GM18498 (cell line): ENCODE data around the gene NCKAP5.

Source experiments
- ATAC-seq: cut with Tn5 transposase; IDR thresholded peaks from one replicate; pipeline ENCODE4 v1.9.1; 2021; ENCODE audit warnings: mild to moderate bottlenecking, moderate library complexity; ENCODE audit not compliant: unreplicated experiment

NCKAP5 gene

DNA sequence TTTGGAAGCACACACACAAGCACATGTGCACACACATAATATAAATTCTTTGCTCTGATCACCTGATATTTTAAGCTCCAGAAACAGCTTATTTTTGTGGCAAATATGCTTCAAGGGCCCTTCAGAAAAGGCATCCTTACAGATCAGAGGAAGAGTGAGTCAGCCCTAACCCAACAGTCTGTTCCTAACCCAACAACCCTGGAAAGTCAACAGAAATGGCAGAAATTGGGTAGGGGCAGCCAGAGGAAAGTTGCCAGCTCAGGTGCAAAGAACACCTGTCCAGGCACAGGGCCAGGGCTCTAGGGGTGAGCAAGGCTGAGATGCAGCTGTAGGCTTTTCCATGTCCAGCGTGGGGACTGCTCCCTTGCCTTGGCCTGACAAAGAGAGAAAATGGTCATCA is 6.4 kb upstream of the NCKAP5 start:
- ATAC-seq = no peak

DNA sequence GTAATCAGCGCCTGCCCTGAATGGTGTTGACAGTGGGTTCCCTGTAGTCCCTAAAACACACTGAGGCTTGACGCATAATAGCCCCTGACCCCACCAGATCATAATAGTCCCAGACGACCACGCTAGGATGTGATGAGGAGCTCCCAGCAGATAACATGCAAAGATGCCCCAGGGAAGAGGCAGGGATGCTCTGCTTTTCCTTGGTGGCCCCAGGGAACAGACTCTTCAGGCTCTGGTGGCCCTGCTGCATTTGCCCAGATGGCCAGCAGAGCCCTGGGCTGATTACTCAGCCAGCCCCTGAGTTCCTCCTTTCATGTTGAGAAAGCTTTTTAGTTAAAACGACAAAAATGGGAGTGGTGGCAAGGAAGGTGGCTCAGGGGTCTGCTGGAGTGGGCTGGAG is 5.9 kb upstream of the NCKAP5 start:
- no peak for ATAC-seq

DNA sequence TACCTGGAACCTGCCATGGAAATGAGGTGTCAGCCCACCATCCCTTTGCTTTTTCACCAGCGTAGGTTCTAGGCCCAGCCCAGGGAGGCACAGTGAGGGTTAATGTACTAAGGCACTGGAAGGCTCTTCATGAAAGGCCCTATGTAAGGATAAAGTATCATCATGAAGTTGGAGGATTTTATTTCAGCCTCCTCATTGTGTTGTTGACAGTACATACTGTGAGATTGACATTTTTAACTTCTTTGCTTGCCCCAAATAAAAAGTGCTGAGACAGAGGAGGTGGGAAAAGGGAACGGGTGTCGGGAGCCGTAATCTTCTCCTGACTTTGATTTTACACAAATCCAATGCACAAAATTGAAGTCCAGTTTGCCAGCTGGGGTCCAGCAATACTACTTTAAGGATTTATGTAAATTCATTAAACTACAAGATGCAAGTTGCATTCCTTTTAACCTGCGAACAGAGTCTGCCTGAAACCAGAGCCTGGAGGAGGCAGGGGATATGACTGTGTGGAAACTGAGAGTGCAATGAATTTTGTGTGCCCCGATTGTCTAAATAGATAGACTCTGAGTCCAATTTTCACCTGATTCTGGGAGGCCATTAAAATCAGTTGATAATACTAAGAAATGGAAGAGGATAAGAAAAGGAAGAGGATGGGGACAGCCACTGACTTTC is 5.4 kb upstream of the NCKAP5 start:
- no peak for ATAC-seq

DNA sequence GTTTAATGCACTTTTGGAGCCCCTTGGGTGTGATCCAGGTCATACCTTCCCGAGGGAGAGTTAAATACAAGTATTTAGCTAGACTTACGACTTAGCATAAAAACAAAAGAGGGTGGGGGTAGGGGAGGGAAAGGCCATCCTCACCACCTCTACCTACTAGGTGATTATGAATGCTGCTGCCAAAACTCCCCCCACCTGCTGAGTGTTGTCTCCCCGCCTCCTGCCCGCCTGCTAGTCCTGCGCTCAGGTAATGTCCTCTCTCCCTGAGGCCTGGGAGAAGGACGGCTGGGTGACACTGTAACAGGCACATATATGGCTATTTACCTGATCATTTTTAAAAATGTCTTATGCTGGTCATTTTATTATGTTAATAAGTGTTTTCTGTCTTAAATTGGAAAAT is 3.0 kb upstream of the NCKAP5 start:
- no peak for ATAC-seq

DNA sequence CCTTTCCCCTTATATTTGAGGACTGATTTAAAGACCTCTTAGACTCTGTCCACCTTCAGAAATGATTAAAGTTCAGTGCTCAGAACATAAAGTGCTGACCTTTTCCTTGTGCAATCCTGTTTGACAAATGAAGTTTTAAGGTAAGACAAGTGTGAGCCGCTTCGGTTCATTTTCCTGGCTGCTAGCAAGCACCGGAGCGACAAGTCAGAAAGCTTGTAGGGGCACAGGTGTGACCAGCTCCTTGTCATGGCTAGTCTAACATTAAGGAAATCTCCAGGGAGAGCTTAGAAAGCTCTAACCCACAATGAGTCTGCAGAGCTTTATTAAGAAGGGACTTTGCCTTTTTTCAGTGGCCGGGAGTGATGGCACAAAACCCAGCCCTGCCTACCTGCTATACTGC is 2.3 kb upstream of the NCKAP5 start:
- no peak for ATAC-seq

DNA sequence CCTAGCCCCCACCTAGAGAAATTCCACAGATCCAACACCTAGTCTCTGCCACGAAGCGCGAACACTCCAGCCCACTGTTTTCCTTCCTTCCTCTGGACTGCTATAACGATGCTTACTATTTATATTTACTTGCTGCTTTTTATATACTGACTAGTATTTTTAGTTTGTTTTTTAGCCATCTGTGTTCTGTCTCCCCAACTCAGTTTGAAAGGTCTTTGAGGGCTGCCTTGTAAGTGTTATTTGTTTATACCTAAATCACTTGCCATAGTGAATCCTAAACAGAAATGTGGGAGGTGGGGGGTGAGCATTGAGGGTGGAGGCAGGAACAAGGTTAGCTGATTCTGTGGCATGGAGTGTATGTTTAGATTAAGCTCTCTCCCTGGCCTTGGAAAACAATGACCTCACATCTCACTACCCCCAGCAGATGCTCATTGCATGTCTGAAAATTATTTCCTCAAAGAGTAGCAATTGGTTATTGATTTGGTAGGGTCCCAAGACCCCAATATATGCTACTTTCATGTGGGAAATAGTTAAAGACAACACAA is 1.1 kb upstream of the NCKAP5 start:
- ATAC-seq = no peak

DNA sequence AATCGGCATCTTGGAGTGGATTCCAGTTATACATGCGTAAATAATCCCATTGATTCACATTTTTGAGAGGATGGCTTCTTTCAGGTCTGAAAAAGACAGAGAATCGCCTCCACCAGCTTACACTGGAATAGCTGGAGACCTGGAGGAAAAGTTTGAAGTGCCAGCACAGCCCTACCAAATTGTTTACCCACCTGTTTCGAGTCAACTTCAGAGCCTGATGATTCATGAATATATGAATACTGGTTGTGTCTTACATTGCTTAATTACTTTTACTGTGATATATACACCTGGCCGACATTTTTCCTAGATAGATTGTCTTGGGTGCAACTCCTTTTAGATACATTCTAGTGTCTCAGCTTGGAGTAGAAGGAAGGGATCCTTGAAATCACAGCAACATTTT is 335 bp upstream of the NCKAP5 start:
- ATAC-seq = no peak

DNA sequence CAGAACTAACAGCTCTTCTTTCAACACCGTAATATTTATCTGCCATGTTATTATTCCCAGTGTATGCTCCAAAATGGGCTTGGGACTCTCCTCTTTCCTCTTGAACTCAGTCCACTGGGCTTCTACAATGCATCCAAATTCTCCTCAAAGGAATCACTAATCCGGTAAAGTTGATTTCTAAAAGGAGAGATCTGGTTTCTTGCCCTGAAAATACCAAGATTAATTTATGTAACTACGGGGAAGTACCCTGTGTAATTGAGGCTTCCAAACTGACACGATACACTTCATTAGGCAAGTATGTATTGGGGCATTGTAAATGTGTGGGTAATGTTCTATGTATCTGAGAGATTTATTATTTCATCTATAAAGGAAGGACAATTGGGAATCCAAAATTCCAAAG is 5.7 kb downstream of the NCKAP5 start:
- ATAC-seq = no peak

DNA sequence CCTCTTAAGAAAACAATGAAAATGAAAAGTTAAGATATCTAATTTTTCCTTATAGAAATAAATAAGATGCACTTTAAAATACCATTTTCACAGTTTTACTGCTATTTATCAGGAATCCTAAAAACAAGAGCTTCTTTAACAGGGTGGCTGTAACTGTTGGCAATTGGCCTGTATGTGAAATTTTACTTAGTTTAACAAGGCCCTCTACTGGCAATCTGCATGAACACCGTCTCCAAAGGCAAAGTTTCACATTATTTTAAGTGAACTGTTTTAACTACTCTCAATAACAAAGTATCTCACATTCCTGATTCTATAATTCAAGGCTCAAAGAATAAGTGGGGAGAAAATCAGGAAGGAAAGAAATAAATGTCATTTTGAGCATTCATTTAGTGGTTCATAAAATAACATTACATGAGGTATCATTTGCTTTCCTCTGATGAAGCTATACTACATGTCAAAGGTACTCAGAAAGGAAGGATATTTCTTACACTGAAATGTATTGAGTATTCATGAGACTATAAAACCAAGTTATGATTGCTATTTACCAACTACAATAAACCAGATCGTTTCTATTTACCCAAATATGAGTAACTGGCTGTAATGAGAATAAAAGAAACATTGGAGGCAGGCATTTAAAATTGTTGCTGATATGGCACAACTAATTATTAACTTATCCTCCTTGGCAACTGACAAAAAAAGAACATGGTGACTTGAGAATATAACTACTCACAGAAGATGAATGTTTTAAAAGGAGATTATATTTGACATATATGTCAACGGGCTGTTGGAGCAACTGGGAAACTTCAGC is 7.0 kb downstream of the NCKAP5 start:
- peak; percentile 62 for ATAC-seq

DNA sequence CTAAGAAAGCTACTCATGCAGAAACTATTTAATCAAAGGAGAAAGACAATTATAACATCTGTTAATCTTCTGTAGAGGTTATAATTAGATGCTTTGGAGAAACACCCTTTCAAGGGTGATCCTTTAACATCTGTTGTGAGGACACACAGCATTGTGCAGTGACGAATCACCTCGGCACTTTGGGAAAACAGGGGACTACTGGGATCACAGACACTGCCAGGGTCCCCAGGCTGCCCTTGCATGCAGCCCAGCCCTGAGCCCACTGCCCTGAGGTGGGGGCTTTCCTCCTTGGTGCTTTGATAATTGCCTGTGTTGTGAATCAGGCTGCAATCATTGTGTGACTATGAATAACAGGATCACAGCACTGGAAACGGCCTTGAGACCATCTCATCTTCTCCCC is 10.6 kb downstream of the NCKAP5 start:
- ATAC-seq = no peak

DNA sequence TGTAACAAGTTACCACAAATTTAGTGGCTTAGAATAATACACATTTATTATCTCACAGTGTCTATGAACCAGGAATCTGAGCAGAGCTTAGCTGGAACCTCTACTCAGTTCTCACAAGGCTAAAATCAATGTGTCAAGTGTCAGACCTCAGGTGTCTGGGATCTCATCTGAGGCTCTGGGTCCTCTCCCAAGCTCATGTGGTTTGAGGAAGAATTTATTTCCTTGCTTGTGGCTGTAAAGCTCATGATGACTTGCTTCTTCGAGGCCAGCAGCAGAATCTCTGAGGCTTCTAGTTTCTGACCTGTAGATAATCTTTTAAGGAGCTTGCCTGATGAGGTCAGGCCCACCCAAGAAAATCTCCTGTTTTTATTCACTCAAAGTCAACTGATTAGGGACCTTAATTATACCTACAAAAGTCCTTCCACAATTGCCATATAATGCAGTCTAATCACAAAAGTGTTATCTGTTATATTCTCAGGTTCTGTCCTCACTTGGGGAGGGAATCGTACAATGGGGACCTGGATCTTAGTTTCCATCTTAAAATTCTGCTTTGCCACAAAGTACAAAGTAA is 14.3 kb downstream of the NCKAP5 start:
- no peak for ATAC-seq

DNA sequence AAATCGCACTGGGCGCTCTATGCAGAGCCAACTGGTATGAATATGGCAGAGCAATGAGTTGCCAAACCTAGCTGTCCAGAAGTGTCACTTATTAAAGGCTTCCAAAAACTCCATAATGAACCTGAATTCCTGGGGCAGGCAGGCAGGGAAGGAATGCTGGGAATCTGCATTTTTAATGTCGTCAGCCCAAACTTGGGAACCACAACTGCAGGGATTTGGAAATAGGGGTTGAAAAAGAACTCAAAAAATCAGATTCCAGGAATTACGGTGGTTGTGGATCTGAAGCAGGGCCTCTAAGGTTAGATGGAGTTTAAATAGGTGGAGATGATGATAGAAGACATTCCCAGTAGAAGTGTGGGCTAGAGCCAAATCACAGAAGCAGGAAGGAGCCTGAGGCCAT is 15.0 kb downstream of the NCKAP5 start:
- ATAC-seq = no peak

DNA sequence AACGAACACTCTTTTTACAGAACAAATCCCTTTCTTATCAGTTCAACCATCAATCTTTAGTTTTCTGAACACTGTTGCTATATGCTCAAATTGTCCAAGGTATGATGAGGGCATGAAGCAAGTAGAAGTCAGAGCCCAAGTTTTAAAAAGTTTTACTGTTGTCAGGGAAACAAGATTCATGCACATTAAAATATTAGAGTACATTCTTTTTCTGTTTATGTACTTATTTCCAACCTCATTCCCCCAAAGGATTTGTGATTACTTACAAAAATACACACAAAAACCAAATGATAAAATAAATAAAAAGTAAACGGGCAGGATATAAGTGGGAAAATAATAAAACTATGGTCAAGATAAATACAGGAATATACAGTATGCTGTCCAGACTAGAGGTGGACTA is 15.4 kb downstream of the NCKAP5 start:
- no peak for ATAC-seq

DNA sequence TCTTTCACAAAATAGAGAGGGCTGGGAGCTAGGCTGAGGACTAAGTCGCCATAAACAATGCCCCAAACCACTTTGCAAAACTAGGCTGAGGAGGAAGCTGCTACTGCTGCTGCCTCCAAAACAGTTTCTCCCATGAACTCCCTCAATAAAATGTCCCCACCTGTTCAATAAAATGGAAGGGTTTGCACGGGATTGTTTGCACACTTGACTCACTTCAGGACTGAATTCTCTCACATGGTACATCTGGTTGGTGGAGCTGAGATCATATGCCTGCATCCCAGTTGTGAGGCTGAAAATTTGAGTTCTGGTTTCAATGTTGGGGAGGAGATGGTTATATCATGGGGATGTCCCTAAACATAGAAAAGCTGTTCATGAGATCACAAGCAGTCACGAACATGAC is 26.5 kb downstream of the NCKAP5 start:
- ATAC-seq = no peak

DNA sequence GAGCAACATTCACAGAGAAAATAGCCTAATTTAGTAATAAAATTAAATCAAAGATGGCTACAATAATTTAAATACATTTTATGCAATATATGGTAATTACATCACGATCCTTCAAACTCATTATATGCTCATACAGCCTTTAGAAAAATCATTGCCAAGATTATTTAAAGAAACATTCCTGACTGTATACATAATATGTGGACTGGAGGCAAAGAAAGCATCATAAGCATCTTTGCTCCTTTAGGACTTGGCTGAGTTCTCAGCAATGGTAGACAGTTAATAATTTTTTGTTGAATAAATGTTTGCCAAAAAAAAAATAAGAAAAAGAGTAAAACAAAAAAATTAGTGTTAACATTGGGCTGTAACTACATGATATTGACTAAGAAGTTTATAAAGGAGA is 26.9 kb downstream of the NCKAP5 start:
- no peak for ATAC-seq

DNA sequence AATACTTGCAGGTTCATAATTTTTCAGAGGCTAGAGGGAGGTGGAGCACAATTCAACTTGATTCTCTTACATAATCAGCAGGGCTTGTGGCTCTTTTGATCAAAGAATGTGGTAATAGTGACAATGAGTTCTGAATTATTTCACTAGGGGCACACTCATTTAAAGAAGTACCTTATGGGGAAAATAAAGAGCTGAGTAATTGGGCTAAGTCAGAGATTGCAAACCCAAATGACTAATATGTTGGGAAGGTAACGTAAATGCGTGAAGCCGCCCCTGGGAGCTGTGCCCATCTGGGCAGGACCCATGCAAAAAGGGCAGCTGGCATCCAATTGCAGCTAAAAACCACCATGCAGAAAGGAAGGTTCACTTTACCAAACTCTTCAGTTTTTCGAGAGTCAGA is 35.3 kb downstream of the NCKAP5 start:
- no peak for ATAC-seq

DNA sequence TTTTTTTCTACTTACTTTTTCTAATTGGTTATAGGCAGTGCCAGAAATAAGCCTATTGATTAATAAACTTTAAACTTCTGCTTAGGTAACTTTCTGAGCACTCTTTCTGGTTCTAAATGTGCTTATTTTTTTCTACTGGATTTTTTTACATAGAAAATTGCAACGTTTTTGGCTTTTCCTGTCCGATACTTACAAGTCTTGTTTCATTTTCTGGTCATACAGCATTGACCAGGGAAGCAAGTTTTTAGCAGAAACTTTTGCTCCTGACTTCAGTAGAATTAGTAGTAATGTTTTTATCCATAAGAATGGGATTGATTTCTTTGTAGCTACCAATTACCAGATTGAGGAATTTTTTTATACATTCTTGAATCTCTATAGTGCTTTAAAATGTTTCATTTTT is 36.9 kb downstream of the NCKAP5 start:
- ATAC-seq = no peak

DNA sequence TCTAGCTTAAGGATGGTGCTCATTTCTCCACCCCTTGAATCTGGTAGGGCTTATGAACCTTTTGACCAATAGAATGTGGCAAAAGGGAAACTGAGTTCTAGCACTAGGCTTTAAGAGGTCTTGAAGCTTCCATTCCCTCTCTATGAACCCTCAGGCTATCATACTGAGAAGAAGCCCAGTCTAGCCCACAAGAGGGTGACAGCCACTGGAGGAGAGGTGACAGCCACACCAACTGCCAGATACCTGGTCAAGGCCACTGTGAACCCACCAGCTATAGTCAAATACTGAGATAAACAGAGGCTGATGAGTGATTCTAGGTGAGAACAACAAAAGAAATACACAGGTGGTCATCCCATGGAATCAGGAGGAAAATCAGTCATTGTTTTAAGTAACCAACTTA is 37.6 kb downstream of the NCKAP5 start:
- ATAC-seq = no peak

DNA sequence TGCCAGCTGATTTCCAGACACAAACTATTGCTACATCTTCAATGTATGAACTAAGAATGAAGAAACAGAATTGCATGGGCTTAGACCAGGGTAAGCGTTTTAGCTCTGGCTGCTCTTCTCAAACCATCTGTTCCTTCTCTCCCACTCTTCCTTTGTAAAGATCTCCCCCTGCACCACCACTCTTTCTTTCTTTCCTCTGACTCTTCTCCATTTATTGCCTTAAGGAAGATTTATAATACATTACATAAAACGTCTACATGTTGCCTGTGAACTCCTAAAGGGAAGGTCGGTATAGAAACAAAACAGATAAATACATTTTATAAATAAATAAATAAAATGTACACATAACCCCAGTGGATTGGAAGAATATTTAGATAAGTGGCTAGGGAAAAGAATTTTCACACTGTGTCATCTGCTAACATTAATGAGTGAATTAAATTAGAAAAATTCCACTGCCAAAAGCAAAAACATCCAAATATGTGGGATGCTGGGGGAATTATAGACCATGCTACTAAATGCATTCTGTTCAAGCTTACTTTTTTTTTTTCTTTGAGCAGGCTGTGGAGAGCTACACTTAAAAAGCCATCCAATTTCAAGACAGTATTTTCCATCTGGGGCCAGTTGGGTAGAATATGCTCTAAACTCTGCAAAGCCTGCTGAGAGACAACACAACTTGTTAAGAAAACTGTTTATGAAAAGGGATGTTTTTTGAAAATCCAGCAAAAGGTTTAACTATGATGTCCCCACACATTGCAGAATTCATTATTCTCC is 41.5 kb downstream of the NCKAP5 start:
- no peak for ATAC-seq

DNA sequence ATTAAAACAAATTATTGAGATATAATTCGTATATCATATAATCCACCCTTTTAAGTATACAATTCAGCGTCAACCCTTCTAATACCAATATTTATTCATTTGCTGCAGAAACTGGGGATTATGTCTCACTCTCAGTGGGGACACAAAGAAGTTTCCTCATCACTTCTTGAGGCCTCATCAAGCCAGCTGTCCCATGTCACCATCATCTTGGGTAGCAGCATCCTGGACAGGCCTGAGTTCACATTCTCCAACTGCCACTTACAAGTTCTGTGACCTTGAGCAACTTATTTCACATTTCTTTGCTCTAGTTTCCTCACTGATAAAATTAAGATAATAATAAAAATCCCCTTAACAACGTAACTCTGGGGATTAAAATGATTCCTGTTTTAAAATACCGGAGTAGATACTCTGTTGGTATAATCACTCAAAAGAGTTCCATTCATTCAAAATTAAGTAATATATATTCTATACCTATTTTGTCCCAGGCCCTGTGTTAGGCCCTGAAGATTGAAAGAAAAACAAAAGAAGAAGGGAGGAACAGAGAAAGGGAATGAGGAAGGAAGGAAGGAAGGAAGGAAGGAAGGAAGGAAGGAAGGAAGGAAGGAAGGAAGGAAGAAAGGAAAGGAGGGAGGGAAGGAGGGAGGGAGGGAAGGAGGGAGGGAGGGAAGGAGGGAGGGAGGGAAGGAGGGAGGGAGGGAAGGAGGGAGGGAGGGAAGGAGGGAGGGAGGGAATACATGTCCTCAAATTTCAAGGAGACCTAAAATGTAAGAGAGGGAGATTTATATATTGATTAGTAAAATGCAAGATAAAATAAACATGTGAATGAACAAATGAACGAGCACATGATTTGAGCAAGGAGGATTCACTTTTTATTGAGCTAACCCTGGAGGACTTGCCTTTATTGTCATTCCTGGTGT is 42.4 kb downstream of the NCKAP5 start:
- ATAC-seq = no peak
